Measurements from ENCODE around the gene PLXNB3. TPM values are rescaled to one million over a fixed set of nuclear protein-coding genes. Genes with fewer than 3 reads are reported as not detected.

Gene PLXNB3
- total RNA-seq, 4 donors from 2014 or later = 2.7 to 25.6 (median 7.6) TPM

DNA sequence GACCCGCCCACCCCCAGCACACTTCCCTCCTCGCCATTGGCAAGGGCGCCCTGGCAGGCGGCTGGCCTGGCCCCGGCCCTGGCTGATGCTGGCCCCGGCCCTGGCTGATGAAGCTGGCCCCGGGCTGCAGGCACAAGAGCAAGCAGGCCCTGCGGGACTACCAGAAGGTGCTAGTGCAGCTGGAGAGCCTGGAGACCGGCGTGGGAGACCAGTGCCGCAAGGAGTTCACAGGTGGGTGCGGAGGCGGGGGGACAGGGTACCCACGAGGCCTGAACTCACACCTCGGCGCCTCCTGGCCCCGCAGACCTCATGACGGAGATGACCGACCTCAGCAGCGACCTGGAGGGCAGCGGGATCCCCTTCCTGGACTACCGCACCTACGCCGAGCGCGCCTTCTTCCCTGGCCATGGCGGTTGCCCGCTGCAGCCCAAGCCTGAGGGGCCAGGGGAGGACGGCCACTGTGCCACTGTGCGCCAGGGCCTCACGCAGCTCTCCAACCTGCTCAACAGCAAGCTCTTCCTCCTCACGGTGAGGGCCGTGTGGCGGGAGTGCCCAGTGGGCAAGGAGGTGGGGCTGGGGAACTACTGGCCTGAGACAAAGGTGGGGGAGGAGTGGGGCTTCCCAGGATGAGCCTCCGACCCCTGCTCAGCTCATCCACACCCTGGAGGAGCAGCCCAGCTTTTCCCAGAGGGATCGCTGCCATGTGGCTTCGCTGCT is 10.7 kb downstream of the PLXNB3 start:
- H3K4me1 ChIP-seq = no peaks in the 10 kb centered on the region
- H3K9me3 ChIP-seq = no peaks in the 10 kb centered on the region
- peak in 1 of 3 donors; percentile 27 for DNase-seq
- H3K27ac ChIP-seq = no peak overlapping the region
- H3K27me3 ChIP-seq = no peaks in the 10 kb centered on the region
- no peak for TF ChIP-seq POLR2A (IDR thresholded peaks at IDR 0.05)
- no peaks in the 10 kb centered on the region for H3K36me3 ChIP-seq
- no peak overlapping the region for H3K4me3 ChIP-seq

DNA sequence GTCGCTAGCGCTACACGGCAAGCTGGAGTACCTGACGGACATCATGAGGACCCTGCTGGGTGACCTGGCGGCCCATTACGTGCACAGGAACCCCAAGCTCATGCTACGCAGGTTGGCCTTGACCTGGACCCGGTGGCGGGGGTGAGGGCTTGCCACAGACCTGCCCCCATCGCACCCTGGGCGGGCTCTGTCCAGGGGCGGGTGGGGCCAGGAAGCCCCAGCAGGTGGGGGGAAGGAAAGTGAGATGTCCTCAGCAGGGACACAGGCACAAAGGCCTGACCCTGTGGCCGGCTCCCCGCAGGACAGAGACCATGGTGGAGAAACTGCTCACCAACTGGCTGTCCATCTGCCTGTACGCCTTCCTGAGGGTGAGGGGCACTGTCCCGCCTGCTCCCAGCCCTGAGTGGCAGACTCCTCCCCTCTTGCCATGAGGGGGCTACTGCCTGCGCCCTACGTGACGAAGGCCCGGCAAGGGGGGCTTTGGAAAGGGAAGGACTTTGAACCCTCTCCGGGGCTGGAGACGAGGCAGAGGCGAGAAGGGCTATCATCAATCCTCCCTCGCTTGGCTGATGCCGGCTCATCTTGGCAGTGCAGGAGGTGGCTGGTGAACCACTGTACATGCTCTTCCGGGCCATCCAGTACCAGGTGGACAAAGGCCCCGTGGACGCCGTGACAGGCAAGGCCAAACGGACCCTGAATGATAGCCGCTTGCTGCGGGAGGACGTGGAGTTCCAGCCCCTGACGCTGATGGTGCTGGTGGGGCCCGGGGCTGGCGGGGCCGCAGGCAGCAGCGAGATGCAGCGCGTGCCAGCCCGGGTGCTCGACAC is 11.5 kb downstream of the PLXNB3 start:
- no peaks in the 10 kb centered on the region for H3K36me3 ChIP-seq
- TF ChIP-seq, protein P1, sequence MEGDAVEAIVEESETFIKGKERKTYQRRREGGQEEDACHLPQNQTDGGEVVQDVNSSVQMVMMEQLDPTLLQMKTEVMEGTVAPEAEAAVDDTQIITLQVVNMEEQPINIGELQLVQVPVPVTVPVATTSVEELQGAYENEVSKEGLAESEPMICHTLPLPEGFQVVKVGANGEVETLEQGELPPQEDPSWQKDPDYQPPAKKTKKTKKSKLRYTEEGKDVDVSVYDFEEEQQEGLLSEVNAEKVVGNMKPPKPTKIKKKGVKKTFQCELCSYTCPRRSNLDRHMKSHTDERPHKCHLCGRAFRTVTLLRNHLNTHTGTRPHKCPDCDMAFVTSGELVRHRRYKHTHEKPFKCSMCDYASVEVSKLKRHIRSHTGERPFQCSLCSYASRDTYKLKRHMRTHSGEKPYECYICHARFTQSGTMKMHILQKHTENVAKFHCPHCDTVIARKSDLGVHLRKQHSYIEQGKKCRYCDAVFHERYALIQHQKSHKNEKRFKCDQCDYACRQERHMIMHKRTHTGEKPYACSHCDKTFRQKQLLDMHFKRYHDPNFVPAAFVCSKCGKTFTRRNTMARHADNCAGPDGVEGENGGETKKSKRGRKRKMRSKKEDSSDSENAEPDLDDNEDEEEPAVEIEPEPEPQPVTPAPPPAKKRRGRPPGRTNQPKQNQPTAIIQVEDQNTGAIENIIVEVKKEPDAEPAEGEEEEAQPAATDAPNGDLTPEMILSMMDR (IDR thresholded peaks at IDR 0.05) = no peak
- TF ChIP-seq POLR2A (IDR thresholded peaks at IDR 0.05) = no peak
- H3K27me3 ChIP-seq = no peaks in the 10 kb centered on the region
- no peak overlapping the region for H3K4me3 ChIP-seq
- no peaks in the 10 kb centered on the region for H3K9me3 ChIP-seq
- H3K4me1 ChIP-seq = peaks cover 0 to 5% (median 2%) of the 10 kb centered on the region in 4 donors
- DNase-seq = peak in 1 of 3 donors; percentile 12
- H3K27ac ChIP-seq = no peak overlapping the region

DNA sequence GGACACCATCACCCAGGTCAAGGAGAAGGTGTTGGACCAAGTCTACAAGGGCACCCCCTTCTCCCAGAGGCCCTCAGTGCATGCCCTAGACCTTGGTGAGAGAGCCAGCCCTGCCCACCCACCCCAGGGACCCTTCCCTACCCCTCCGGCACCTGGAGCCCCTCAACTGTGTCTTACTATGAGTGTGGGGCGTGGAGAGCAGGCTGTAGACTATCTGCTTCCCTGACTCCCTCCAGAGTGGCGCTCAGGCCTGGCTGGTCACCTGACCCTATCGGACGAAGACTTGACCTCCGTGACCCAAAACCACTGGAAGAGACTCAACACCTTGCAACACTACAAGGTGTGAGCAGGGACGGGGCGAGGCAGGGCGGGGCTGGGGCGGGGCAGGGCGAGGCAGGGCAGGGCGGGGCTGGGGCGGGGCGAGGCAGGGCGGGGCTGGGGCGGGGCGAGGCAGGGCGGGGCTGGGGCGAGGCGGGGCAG is 12.1 kb downstream of the PLXNB3 start:
- H3K36me3 ChIP-seq = no peaks in the 10 kb centered on the region
- no peak overlapping the region for H3K4me3 ChIP-seq
- no peaks in the 10 kb centered on the region for H3K27me3 ChIP-seq
- H3K27ac ChIP-seq = no peak overlapping the region
- H3K4me1 ChIP-seq = peaks cover 0 to 10% (median 5%) of the 10 kb centered on the region in 4 donors
- DNase-seq = no peak
- TF ChIP-seq POLR2A (IDR thresholded peaks at IDR 0.05) = no peak
- TF ChIP-seq, protein P1 (IDR thresholded peaks at IDR 0.05) = no peak
- no peaks in the 10 kb centered on the region for H3K9me3 ChIP-seq

DNA sequence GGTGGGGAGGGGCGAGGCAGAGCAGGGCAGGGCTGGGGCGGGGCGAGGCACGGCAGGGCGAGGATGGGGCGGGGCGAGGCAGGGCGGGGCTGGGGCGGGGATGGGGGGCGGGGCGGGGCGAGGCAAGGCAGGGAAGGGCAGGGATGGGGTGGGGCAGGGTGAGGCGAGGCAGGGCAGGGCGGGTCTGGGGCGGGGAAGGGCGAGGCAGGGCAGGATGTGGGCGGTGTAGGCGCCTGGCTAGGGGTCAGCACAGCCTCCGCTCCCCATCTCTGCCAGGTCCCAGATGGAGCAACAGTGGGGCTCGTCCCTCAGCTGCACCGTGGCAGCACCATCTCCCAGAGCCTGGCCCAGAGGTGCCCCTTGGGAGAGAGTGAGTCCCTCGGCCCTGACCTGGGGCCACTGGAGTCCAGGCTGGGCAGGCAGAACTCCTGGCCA is 12.6 kb downstream of the PLXNB3 start:
- H3K27me3 ChIP-seq = no peaks in the 10 kb centered on the region
- no peak overlapping the region for H3K27ac ChIP-seq
- no peak overlapping the region for H3K4me3 ChIP-seq
- no peak for DNase-seq
- H3K9me3 ChIP-seq = no peaks in the 10 kb centered on the region
- peaks cover 0 to 13% (median 5%) of the 10 kb centered on the region in 4 donors for H3K4me1 ChIP-seq
- no peaks in the 10 kb centered on the region for H3K36me3 ChIP-seq
- no peak for TF ChIP-seq POLR2A (IDR thresholded peaks at IDR 0.05)
- TF ChIP-seq, protein P1 (IDR thresholded peaks at IDR 0.05) = no peak

DNA sequence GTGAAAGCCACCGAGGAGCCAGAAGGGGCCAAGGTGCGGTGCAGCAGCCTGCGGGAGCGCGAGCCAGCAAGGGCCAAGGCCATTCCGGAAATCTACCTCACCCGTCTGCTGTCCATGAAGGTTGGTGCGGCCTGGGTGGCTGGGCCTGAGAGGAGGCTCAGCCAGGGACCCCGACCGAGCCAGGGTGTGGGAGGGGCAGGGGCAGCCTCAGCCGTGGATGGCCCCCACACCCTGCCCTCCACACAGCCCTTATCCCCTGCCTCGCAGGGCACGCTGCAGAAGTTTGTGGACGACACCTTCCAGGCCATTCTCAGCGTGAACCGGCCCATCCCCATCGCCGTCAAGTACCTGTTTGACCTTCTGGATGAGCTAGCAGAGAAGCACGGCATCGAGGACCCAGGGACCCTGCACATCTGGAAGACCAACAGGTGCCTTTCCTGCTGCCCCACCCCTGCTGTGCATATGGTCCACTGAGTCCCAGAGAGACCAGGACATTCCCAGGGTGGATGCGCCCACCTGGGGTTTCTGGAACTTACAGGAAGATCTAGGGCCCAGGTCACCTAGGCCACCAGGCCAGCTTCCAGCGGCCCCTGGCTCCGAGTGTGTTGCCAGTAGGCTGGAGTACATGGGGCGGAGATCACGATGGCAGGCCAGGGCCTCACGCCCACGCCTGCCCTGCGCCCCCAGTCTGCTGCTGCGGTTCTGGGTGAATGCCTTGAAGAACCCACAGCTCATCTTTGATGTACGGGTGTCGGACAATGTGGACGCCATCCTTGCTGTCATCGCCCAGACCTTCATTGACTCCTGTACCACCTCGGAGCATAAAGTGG is 13.4 kb downstream of the PLXNB3 start:
- Histone ChIP-seq H3K4me3 (no peak overlapping the region), H3K9me3 (no peaks in the 10 kb centered on the region), H3K4me1 (peaks cover 0 to 13% (median 5%) of the 10 kb centered on the region in 4 donors), H3K27me3 (no peaks in the 10 kb centered on the region), H3K27ac (no peak overlapping the region), H3K36me3 (no peaks in the 10 kb centered on the region)
- no peak for DNase-seq
- TF ChIP-seq POLR2A (IDR thresholded peaks at IDR 0.05) = no peak
- TF ChIP-seq, protein P1 (IDR thresholded peaks at IDR 0.05) = no peak
